NCI-H2196 (cell line): ENCODE results near the gene MAP3K20.

Source experiments
- DNase-seq: peaks from one replicate; lab custom pipeline; 2025; ENCODE audit not compliant: unreplicated experiment; lab: John Stamatoyannopoulos, UW

The MAP3K20 gene

DNA sequence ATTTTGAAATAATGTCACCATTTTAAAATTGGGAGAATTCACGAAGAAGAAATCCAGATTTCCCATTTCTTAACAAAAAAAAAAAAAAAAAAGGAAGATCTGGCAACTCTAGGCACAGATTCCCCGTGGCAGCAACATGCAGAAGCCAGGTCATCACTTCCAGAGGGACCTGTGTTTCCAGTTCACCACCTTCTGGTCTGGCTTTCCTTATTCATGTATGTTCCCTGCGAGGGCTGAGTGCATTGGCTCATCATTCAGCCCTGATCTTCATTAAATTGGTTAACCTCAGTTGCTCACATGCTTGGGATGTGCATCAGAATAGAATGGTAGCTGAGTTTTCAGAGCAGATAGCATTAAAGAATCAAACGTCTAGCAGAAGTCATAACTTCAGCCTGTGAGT is 25.0 kb upstream of the MAP3K20 start:
- DNase-seq, result no peak

GRCh38 chr2:173051463-173052215 is 24.0 kb upstream of the MAP3K20 start:
- no peak for DNase-seq

GRCh38 chr2:173053043-173053699 is 22.5 kb upstream of the MAP3K20 start:
- no peak for DNase-seq

DNA sequence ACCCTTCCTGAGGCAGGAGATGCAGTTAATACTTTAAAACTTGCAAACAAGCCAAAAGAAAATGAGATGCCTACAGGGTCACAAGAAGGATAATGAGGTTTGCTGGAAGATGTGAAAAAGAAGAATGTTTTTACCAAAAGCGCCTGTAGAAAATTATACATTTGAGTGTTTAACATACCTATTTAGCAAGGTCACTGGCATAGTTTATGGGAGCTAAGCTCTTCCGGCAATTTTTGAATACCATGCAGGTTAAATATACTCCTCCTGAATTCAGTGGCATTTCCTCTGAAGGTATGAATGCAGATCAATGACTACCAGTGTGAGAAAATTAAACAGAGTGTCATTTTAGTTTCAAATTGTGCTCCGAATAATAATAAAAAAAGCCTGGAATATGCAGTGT is 21.2 kb upstream of the MAP3K20 start:
- DNase-seq, result no peak

GRCh38 chr2:173056705-173057364 is 18.8 kb upstream of the MAP3K20 start:
- no peak for DNase-seq

DNA sequence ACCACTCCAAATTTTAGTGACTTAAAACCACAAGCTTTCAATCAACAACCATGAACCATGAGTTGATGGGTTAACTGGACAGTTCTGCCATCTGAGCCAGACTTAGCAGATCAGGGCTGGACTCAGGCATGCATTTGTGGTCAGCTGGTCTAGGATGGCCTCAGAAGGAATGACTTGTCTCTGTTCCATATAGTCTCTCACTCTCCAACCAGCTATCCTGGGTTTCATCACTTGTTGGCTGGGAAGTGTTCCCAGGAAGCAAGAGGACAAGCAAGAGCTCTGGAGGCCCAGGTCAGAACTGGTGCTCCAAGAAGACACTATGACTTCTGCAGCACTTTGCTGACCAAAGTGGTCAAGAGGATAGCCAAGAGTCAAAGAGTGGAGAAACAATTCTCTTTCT is 17.5 kb upstream of the MAP3K20 start:
- no peak for DNase-seq

- no peak for DNase-seq
These were observed 17.0 kb upstream of the MAP3K20 start for GRCh38 chr2:173058673-173059072.

DNA sequence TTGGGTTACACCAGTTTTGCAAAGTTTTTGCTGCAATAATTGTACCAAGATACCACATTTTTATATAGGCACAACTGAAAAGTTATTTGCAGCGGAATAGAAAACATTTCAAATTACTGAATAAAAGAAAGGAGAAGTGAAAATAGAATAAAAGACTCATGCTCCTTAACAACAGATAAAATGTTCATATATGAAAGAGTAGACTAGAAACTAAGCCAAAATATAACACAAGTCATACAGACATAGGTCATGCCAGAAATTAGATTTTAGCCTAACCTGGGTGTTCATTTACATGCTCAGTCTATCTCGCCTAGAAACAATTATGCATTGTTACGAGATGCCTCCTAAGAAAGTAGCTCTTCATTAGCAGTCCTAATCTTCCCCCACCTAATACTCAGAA is 16.4 kb upstream of the MAP3K20 start:
- no peak for DNase-seq

DNA sequence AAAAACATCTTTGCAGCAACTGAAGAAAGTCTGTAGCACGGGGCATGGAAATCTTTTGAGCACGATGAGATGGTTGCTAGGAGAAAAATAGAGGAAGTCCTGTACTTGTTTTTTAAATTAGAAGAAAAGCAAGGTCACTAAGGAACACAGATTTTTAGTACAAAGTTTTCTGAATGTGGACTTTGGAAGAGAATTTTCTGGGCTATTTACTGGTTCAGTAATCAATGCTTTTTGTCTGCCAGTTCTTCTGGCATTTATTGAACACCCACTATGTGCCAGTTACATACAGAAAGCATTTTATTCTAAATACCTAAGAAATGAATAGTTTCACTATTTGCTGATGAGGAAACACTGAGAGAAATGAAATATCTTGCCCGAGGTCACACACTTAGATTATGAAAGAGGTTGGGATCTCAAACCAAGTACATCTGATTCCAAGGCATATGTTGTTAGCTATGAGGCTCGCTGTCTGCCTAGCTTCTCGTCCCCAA is 15.6 kb upstream of the MAP3K20 start:
- no peak for DNase-seq

GRCh38 chr2:173062801-173063200 is 12.8 kb upstream of the MAP3K20 start:
- no peak for DNase-seq

DNA sequence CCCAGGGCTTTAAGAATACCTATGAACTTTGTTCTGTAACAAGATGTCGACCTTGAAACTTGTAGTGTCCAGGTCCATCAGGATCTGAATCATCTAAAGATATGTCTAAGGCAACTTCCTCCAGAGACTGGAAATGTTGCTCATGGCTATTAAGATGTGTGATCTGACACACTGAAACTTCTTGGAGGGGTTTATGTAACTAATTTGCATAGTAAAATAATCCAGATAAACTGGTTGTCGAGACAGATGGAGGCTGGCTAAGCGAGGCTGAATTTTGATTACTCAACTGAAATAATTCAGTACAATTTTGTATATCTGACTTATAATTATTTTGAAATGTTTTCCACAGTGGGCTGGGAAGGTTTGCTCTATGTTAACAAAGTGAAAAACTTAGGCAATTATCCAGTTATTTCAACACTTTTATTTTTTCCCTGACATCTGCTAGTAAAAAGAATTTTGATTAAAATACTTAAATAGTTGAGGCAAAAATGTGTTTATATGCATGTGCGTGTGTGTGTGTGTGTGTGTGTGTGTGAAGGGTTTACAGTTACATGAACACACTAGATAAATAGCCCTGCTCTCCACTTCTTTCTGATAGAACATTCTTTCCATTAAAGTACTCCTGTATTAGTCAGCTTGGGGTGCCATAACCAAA is 11.4 kb upstream of the MAP3K20 start:
- DNase-seq, result no peak

- no peak for DNase-seq
These were observed 8.6 kb upstream of the MAP3K20 start for GRCh38 chr2:173066887-173067676.

GRCh38 chr2:173075056-173075780 is 428 bp upstream of the MAP3K20 start:
- DNase-seq, result peak; percentile 42

- no peak for DNase-seq
These were observed 1.1 kb downstream of the MAP3K20 start for GRCh38 chr2:173076581-173077345.

DNA sequence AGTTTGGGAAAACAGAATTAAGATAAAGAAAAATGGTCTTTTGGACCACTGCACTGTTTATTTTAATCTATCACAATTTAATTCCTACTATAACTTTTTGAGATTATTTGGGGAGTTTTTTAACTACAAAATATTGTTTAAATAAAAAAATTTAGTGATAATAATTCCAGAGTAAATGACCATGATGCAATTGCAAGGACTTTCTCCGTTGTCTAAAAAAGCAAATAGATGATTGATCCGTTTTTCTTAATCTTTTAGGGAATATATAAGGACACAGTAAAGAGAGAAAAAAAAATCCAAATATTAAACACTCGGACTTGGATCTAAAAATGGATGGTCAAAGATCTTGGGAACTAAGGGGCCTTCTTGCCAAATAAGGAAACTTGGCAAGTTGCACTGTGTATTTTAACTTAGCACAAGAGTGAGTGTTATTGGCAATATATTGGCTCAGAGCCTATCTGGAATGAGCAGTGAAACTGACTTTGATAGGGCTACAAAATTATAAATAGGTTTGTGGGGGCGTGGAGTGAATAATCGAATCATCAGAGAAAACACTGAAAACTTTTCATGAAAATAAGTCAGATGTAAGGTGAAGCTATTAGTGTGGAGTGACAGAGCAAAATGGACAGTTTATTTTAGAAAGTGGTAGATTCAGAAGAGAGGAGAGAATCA is 2.0 kb downstream of the MAP3K20 start:
- DNase-seq, result no peak

DNA sequence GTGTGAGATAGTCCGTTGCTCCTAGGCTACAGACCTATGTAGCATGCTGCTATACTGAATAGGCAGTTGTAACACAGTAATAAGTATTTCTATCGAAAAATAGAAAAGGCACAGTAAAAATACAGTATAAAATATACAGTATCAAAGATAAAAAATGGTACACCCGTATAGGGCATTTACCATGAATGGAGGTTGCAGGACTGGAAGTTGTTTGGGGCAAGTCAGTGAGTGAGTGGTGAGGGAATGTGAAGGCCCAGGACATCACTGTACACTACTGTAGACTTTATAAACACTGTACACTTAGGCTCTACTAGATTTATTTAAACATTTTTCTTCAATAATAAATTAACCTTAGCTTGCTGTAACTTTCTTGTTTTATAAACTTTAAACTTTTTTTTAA is 3.5 kb downstream of the MAP3K20 start:
- no peak for DNase-seq

DNA sequence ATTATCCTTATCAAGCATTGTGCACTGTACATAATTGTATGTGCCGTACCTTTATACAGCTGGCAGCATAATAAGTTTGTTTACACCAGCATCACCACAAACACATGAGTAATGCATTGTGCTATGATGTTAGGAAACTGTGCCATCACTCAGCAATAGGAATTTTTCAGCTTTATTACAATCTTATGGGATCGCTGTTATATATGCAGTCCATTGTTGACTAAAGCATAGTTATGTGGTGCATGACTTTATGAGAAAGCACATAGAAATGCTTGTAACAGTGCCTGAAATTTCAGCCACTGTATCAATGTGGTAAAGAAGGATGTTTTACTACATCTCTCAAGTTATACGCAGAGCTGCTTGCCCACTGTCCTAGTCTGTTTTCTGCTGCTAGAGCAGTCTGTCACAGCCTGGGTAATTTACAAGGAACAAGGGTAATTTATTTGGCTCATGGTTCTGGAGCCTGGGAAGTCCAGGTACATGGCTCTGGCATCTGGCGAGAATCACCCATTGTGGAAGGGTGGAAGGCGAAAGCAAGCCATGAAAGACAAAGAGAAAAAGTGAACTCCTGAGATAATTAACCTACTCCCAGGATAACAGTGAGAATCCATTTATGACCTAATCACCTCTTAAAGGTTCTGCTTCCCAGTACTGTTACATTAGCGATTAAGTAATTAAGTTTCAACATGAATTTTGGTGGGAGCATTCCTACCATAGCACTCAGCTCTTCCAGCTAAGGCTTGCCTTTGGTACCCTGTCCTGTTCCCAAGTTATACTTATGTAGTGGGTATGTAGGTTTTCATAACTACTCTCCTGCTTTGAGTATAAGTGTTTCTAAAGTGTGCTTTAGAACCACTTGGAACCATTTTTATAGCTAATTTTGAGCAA is 4.6 kb downstream of the MAP3K20 start:
- no peak for DNase-seq
